K562 (cell line): ENCODE measurements around the gene VPS35L.

ENCODE experiments used
- CTCF ChIP-seq, 3 experiments: IDR thresholded peaks in 2 of 3; conservative IDR thresholded peaks in 1 of 3; 2 replicates each; pipeline ENCODE4 v1.5.1; 2011 to 2012; ENCODE audit warnings: low read length in 3 of 3, mild to moderate bottlenecking in 3 of 3, control low read depth in 2 of 3, improper control_type of control experiment in 1 of 3, inconsistent platforms in 1 of 3, low read depth in 1 of 3, mixed read lengths in 1 of 3, moderate library complexity in 1 of 3; ENCODE audit not compliant: insufficient read depth in 2 of 3
- PHB2 ChIP-seq: fragments of 450-650 bp; IDR thresholded peaks from 2 replicates; pipeline ENCODE4 v1.6.1; 2017; ENCODE audit warnings: low read depth
- POLR2G ChIP-seq: fragments of 200-400 bp; formaldehyde crosslinking; IDR thresholded peaks from 2 replicates; pipeline ENCODE4 v1.6.1; 2017; ENCODE audit warnings: low read depth, mild to moderate bottlenecking, antibody characterized with exemption, low read length, moderate library complexity
- SMAD3 ChIP-seq: fragments of 450-650 bp; formaldehyde crosslinking; conservative IDR thresholded peaks from 2 replicates; pipeline ENCODE4 v1.4.0; 2020; ENCODE audit warnings: mild to moderate bottlenecking

- TF ChIP-seq SMAD3, result no peak
- TF ChIP-seq POLR2G, result no peak
- no peak for TF ChIP-seq CTCF (IDR thresholded peaks at IDR 0.05 in 2 of 3, conservative IDR thresholded peaks at IDR 0.05 in 1 of 3; ENCODE audit: insufficient read depth in 2 of 3, low read depth in 1 of 3, low read length in 3 of 3)
- no peak for TF ChIP-seq PHB2
Measured at GRCh38 chr16:19607616-19608280, 52.2 kb downstream of the VPS35L start.
